Activated effector memory CD4-positive, alpha-beta T cell treated with Interleukin-2 at 50 U/mL for 16 hours (primary cell): ENCODE data around the gene KRT79.

ENCODE experiments used
- DNase-seq: peaks from one replicate; pipeline ENCODE4 v3.0.0-alpha.2; 2020

The KRT79 gene

GRCh38 chr12:52817699-52818238 lies 16.3 kb downstream of the KRT79 start:
- no peak for DNase-seq

- no peak for DNase-seq
These were observed 17.0 kb downstream of the KRT79 start for GRCh38 chr12:52817003-52817698.

GRCh38 chr12:52815676-52816588 lies 18.2 kb downstream of the KRT79 start:
- no peak for DNase-seq

- DNase-seq, result no peak
These were observed 18.9 kb downstream of the KRT79 start for GRCh38 chr12:52815161-52815560.

GRCh38 chr12:52814710-52815155 lies 19.4 kb downstream of the KRT79 start:
- no peak for DNase-seq

- no peak for DNase-seq
These were observed 20.0 kb downstream of the KRT79 start, which contains the start of gene KRT4 for GRCh38 chr12:52813885-52814709. TSS of gene KRT4 (minus strand) at chr12:52814116. CDS start at chr12:52814058, 58 bp downstream.

- no peak for DNase-seq
These were observed 20.8 kb downstream of the KRT79 start for GRCh38 chr12:52813203-52813819.

- DNase-seq, result no peak
These were observed 21.4 kb downstream of the KRT79 start for GRCh38 chr12:52812749-52813148.

- DNase-seq, result no peak
These were observed 22.1 kb downstream of the KRT79 start for GRCh38 chr12:52812073-52812400.

- DNase-seq, result no peak
These were observed 22.7 kb downstream of the KRT79 start for GRCh38 chr12:52811191-52812072.

GRCh38 chr12:52810554-52810953 lies 23.6 kb downstream of the KRT79 start:
- no peak for DNase-seq

- DNase-seq, result no peak
These were observed 24.9 kb downstream of the KRT79 start for GRCh38 chr12:52809166-52809565.

GRCh38 chr12:52808573-52809160 lies 25.4 kb downstream of the KRT79 start:
- no peak for DNase-seq

- DNase-seq, result no peak
These were observed 26.3 kb downstream of the KRT79 start for GRCh38 chr12:52807544-52808470.

- no peak for DNase-seq
These were observed 27.1 kb downstream of the KRT79 start for GRCh38 chr12:52806821-52807543.

- DNase-seq, result no peak
These were observed 27.8 kb downstream of the KRT79 start for GRCh38 chr12:52806169-52806811.

GRCh38 chr12:52805739-52806138 lies 28.4 kb downstream of the KRT79 start:
- DNase-seq, result no peak

- DNase-seq, result no peak
These were observed 29.1 kb downstream of the KRT79 start for GRCh38 chr12:52805000-52805399.

- no peak for DNase-seq
These were observed 31.7 kb downstream of the KRT79 start for GRCh38 chr12:52802442-52802841.
